Measurements from ENCODE around the gene ZFAND3. TPM values are rescaled to one million over a fixed set of nuclear protein-coding genes. Genes with fewer than 3 reads are reported as not detected.

ZFAND3 gene
- total RNA-seq, 2 donors from 2014 or later, result 53.8 to 69.3 TPM

GRCh38 chr6:37793067-37793466 lies 26.5 kb upstream of the ZFAND3 start:
- intact Hi-C loops (cut with DNase I), result loop anchor here in 1 of 2 donors (5.0 kb wide), 1 partner anchor 219 kb away; no protein-coding TSS in a partner anchor

GRCh38 chr6:37794825-37795224 lies 24.7 kb upstream of the ZFAND3 start:
- intact Hi-C loops (cut with DNase I), result loop anchor here in 1 of 2 donors (5.0 kb wide), 2 partner anchors 217 to 697 kb away; no protein-coding TSS in a partner anchor
- no peak for DNase-seq (ENCODE audit: low spot score)

More at GRCh38 chr6:37793067-37793466, 26.5 kb upstream of the ZFAND3 start:
- DNase-seq (ENCODE audit: low spot score), result no peak

GRCh38 chr6:37798436-37799262 lies 20.9 kb upstream of the ZFAND3 start:
- no peak for DNase-seq (ENCODE audit: low spot score)
- intact Hi-C loops (cut with DNase I), result loop anchor here in 1 of 2 donors (5.0 kb wide), 1 partner anchor 694 kb away; no protein-coding TSS in a partner anchor

- intact Hi-C loops (cut with DNase I), result loop anchor here in 1 of 2 donors (5.0 kb wide), 1 partner anchor 693 kb away; no protein-coding TSS in a partner anchor
- DNase-seq (ENCODE audit: low spot score), result no peak
These were observed 20.3 kb upstream of the ZFAND3 start for GRCh38 chr6:37799263-37799644.

- DNase-seq (ENCODE audit: low spot score), result no peak
- intact Hi-C loops (cut with DNase I), result no loop called here
These were observed 18.6 kb upstream of the ZFAND3 start for GRCh38 chr6:37800703-37801604.

- DNase-seq (ENCODE audit: low spot score), result no peak
- intact Hi-C loops (cut with DNase I), result no loop called here
These were observed 18.0 kb upstream of the ZFAND3 start for GRCh38 chr6:37801605-37801940.

GRCh38 chr6:37802810-37803209 lies 16.7 kb upstream of the ZFAND3 start:
- intact Hi-C loops (cut with DNase I), result no loop called here

GRCh38 chr6:37804586-37804985 lies 14.9 kb upstream of the ZFAND3 start:
- DNase-seq (ENCODE audit: low spot score), result no peak
- intact Hi-C loops (cut with DNase I), result no loop called here

More at GRCh38 chr6:37802810-37803209, 16.7 kb upstream of the ZFAND3 start:
- no peak for DNase-seq (ENCODE audit: low spot score)

- intact Hi-C loops (cut with DNase I), result no loop called here
- no peak for DNase-seq (ENCODE audit: low spot score)
These were observed 13.3 kb upstream of the ZFAND3 start for GRCh38 chr6:37806213-37806612.

GRCh38 chr6:37807656-37808055 lies 11.9 kb upstream of the ZFAND3 start:
- intact Hi-C loops (cut with DNase I), result no loop called here
- DNase-seq (ENCODE audit: low spot score), result no peak

GRCh38 chr6:37809197-37809543 lies 10.4 kb upstream of the ZFAND3 start:
- DNase-seq (ENCODE audit: low spot score), result no peak
- intact Hi-C loops (cut with DNase I), result no loop called here

- intact Hi-C loops (cut with DNase I), result no loop called here
- DNase-seq (ENCODE audit: low spot score), result no peak
These were observed 6.7 kb upstream of the ZFAND3 start for GRCh38 chr6:37812841-37813240.

- intact Hi-C loops (cut with DNase I), result no loop called here
- no peak for DNase-seq (ENCODE audit: low spot score)
These were observed 5.2 kb upstream of the ZFAND3 start for GRCh38 chr6:37814374-37814773.

- intact Hi-C loops (cut with DNase I), result no loop called here
- DNase-seq (ENCODE audit: low spot score), result no peak
These were observed 2.7 kb upstream of the ZFAND3 start for GRCh38 chr6:37816599-37817375.

- DNase-seq (ENCODE audit: low spot score), result peak; percentile 99
- intact Hi-C loops (cut with DNase I), result no loop called here
These were observed 871 bp upstream of the ZFAND3 start for GRCh38 chr6:37818536-37819176.

GRCh38 chr6:37819802-37820717 lies 533 bp downstream of the ZFAND3 start:
- peak; percentile 88 for DNase-seq (ENCODE audit: low spot score)
- intact Hi-C loops (cut with DNase I), result no loop called here

- DNase-seq (ENCODE audit: low spot score), result no peak
- intact Hi-C loops (cut with DNase I), result no loop called here
These were observed 1.2 kb downstream of the ZFAND3 start for GRCh38 chr6:37820718-37821079.

- intact Hi-C loops (cut with DNase I), result no loop called here
- DNase-seq (ENCODE audit: low spot score), result no peak
These were observed 1.9 kb downstream of the ZFAND3 start for GRCh38 chr6:37821446-37821845.

Data from posterior vena cava (tissue), 2 donors.